HCT116 (cell line): ENCODE data around the gene FRAS1. TPM values are rescaled to one million over a fixed set of nuclear protein-coding genes. Genes with fewer than 3 reads are reported as not detected.
A peak's percentile ranks its signal among the peaks of the same experiment; 100 is the strongest.

Experiments used
- ATAC-seq: fragments of 200-7000 bp; cut with Tn5 transposase; 2 replicates; pipeline ENCODE4 v1.9.1; 2020; ENCODE audit warnings: mild to moderate bottlenecking, moderate library complexity
- BruUV-seq: library from RNA; stranded (reverse); fragments of 400-500 nt; replicated peaks from 2 replicates; lab custom pipeline; 2021; lab: Mats Ljungman, UMichigan
- CTCF ChIA-PET: fragments of 300-600 bp; sonication (Branson Sonifier 250); formaldehyde crosslinking; loops from one replicate; lab custom pipeline; 2021; ENCODE audit warnings: antibody characterized with exemption; lab: Charles Lee
- POLR2A ChIA-PET: fragments of 300-600, 350-600 bp; sonication (Branson Sonifier 250); formaldehyde crosslinking; loops from one replicate; lab custom pipeline; 2021; ENCODE audit warnings: antibody characterized with exemption; lab: Charles Lee
- RAD21 ChIA-PET, 2 experiments: fragments of 300-600 bp; sonication (Branson Sonifier 250); formaldehyde crosslinking; loops; one replicate each; lab custom pipeline; 2023; ENCODE audit warnings: low total read pairs in 2 of 2; ENCODE audit not compliant: uncharacterized antibody in 2 of 2, unreplicated experiment in 2 of 2, low non-redundant PET in 1 of 2; lab: Charles Lee
- DNase-seq: peaks from one replicate; pipeline ENCODE4 v3.0.0-alpha.2; 2010; ENCODE audit warnings: low read depth, low spot score
- H2AFZ ChIP-seq: fragments of 200-600 bp; shearing (Covaris generic), sonication (generic); 2 replicates; pipeline ENCODE4 v1.6.1; 2017; ENCODE audit warnings: low read depth, mixed run types, mixed read lengths, antibody characterized with exemption, low read length; ENCODE audit not compliant: poor library complexity, severe bottlenecking
- H3K27ac ChIP-seq: 2 replicates; pipeline ENCODE4 v1.5.1; 2012; ENCODE audit warnings: low read depth, low read length
- H3K27me3 ChIP-seq: fragments of 200-600 bp; sonication (generic); 2 replicates; pipeline ENCODE4 v1.6.1; 2016; ENCODE audit warnings: mixed run types, low read length, mixed read lengths; ENCODE audit not compliant: insufficient read depth
- H3K36me3 ChIP-seq, 2 experiments: fragments of 200-500 bp in 1 of 2; fragments of 200-600 bp in 1 of 2; sonication (Bioruptor generic) in 1 of 2; sonication (generic) in 1 of 2; 2 replicates each; pipeline versions ENCODE4 v1.5.1 to v1.6.1; 2014 to 2016; ENCODE audit warnings: low read length in 2 of 2, inconsistent platforms in 1 of 2, mixed read lengths in 1 of 2, mixed run types in 1 of 2; ENCODE audit not compliant: insufficient read depth in 2 of 2, control insufficient read depth in 1 of 2
- H3K4me1 ChIP-seq, 2 experiments: fragments of 200-600 bp in 1 of 2; sonication (generic) in 1 of 2; 2 replicates each; pipeline versions ENCODE4 v1.5.1 to v1.6.1; 2012 to 2017; ENCODE audit warnings: low read length in 2 of 2, inconsistent platforms in 1 of 2, mild to moderate bottlenecking in 1 of 2, mixed read lengths in 1 of 2, mixed run types in 1 of 2, moderate library complexity in 1 of 2; ENCODE audit not compliant: insufficient read depth in 2 of 2, control insufficient read depth in 1 of 2
- H3K4me2 ChIP-seq: fragments of 200-600 bp; sonication (generic); 2 replicates; pipeline ENCODE4 v1.6.1; 2017; ENCODE audit warnings: mixed run types, low read length, mixed read lengths
- H3K4me3 ChIP-seq, 2 experiments: fragments of 200-600 bp in 1 of 2; sonication (generic) in 1 of 2; replicated peaks in 1 of 2; 2 replicates each; pipeline ENCODE4 v1.5.1; 2011 to 2016; ENCODE audit warnings: low read length in 2 of 2, control low read depth in 1 of 2, low read depth in 1 of 2, mild to moderate bottlenecking in 1 of 2, mixed read lengths in 1 of 2, mixed run types in 1 of 2
- H3K79me2 ChIP-seq: fragments of 200-600 bp; sonication (generic); 2 replicates; pipeline ENCODE4 v1.6.1; 2017; ENCODE audit warnings: mild to moderate bottlenecking, mixed run types, low read length, moderate library complexity, mixed read lengths; ENCODE audit not compliant: insufficient read depth
- H3K9ac ChIP-seq: fragments of 200-600 bp; sonication (generic); 2 replicates; pipeline ENCODE4 v1.6.1; 2016; ENCODE audit warnings: low read length, mixed read lengths
- H3K9me2 ChIP-seq: fragments of 200-600 bp; sonication (generic), shearing (Covaris generic); 2 replicates; pipeline ENCODE4 v1.6.1; 2017; ENCODE audit warnings: mixed run types, mild to moderate bottlenecking, moderate library complexity; ENCODE audit not compliant: insufficient read depth
- H3K9me3 ChIP-seq, 2 experiments: fragments of 200-500 bp in 1 of 2; fragments of 200-600 bp in 1 of 2; sonication (Bioruptor generic) in 1 of 2; sonication (generic) in 1 of 2; 2 replicates each; pipeline ENCODE4 v1.6.1; 2014 to 2017; ENCODE audit warnings: low read length in 2 of 2, mixed read lengths in 2 of 2, inconsistent platforms in 1 of 2, low read depth in 1 of 2, mild to moderate bottlenecking in 1 of 2, mixed run types in 1 of 2, moderate library complexity in 1 of 2; ENCODE audit not compliant: control insufficient read depth in 1 of 2, insufficient read depth in 1 of 2
- H4K20me1 ChIP-seq: fragments of 200-600 bp; sonication (generic), shearing (Covaris generic); 2 replicates; pipeline ENCODE4 v1.6.1; 2017; ENCODE audit warnings: mixed run types, mild to moderate bottlenecking, moderate library complexity; ENCODE audit not compliant: insufficient read depth
- CBX3 ChIP-seq: IDR thresholded peaks from 2 replicates; pipeline ENCODE4 v1.6.1; 2012; ENCODE audit warnings: low read depth
- EGR1 ChIP-seq: IDR thresholded peaks from 2 replicates; pipeline ENCODE4 v1.6.1; 2012; ENCODE audit warnings: low read depth
- EZH2 ChIP-seq: fragments of 200-600 bp; sonication (generic); IDR thresholded peaks from 2 replicates; pipeline ENCODE4 v1.6.1; 2017; ENCODE audit warnings: antibody characterized with exemption, mixed run types
- EZH2phosphoT487 ChIP-seq: fragments of 200-600 bp; IDR thresholded peaks from 2 replicates; pipeline ENCODE4 v1.6.1; 2018; ENCODE audit warnings: antibody characterized with exemption, borderline replicate concordance
- FOSL1 ChIP-seq: IDR thresholded peaks from 2 replicates; pipeline ENCODE4 v1.6.1; 2012; ENCODE audit warnings: low read depth
- POLR2A ChIP-seq: IDR thresholded peaks from 2 replicates; pipeline ENCODE4 v1.7.0; 2011; ENCODE audit warnings: borderline replicate concordance; ENCODE audit not compliant: insufficient read depth, insufficient read length; ENCODE audit errors: extremely low read depth
- POLR2AphosphoS5 ChIP-seq: IDR thresholded peaks from 2 replicates; pipeline ENCODE4 v1.6.1; 2011; ENCODE audit warnings: mild to moderate bottlenecking, low read depth, low read length, moderate library complexity
- SP1 ChIP-seq: IDR thresholded peaks from 2 replicates; pipeline ENCODE4 v1.6.1; 2012; ENCODE audit warnings: low read depth
- YY1 ChIP-seq: IDR thresholded peaks from 2 replicates; pipeline ENCODE4 v1.6.1; 2011; ENCODE audit warnings: low read length, low read depth, moderate library complexity, mild to moderate bottlenecking; ENCODE audit not compliant: insufficient replicate concordance; ENCODE audit errors: extremely low read depth
- intact Hi-C: fragments of 100-400 bp; cut with micrococcal nuclease; formaldehyde crosslinking; loops from 2 replicates; pipeline ENCODE4 v1.10.0; 2022
- total RNA-seq: library from RNA; stranded (reverse); gene quantifications from one replicate; pipeline ENCODE4 v1.2.1, GENCODE V29; 2021; ENCODE audit not compliant: unreplicated experiment
- TF ChIP-seq, protein P1 (sequence below): IDR thresholded peaks from 2 replicates; pipeline ENCODE4 v1.6.1; 2011; ENCODE audit warnings: mild to moderate bottlenecking, low read length, moderate library complexity; ENCODE audit not compliant: insufficient replicate concordance; ENCODE audit errors: extremely low read depth
- TF ChIP-seq, protein P2 (sequence below): IDR thresholded peaks from 2 replicates; pipeline ENCODE4 v1.6.1; 2012
- TF ChIP-seq, protein P3 (sequence below): IDR thresholded peaks from 2 replicates; pipeline ENCODE4 v1.6.1; 2012; ENCODE audit warnings: low read depth

The FRAS1 gene
- total RNA-seq, 1 experiment from 2014 or later = 33.5 TPM

DNA sequence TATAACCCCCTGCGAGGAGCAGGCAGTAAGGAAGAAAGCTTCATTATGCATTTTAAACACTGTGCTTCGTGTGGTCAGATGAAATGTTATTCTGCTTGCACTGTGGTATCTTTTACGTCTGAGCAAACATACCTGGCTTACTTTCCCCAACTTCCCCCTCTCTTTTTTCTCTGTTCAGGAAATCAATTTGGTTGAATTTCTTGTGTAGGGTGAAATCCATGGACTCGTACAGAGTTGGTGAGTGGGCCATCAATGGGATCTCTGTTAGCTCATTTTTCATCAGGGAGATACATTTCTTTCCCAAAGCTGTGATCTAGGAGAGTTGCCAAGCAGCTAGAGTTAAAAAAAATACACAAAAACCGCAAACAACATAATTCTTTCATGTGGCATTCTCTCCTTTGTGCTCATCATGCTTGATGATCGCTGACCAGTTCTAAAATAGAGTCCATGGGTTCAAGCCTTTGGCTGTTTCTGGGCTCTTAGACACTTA lies 98.5 kb downstream of the FRAS1 start:
- H3K27ac ChIP-seq = no peak overlapping the region
- CTCF ChIA-PET = no interaction called here

More for the DNA sequence above, 98.5 kb downstream of the FRAS1 start:
- no peaks in the 10 kb centered on the region for H3K27me3 ChIP-seq
- H3K79me2 ChIP-seq = peaks cover 9% of the 10 kb centered on the region; the same call in 1 of the 2 replicates
- no peaks in the 10 kb centered on the region for H3K9me3 ChIP-seq
- intact Hi-C loops = no loop called here
- BruUV-seq = no TSS peak
- H2AFZ ChIP-seq = no peak overlapping the region
- no peak overlapping the region for H3K9ac ChIP-seq
- ChIA-PET RAD21 (no interaction called here), POLR2A (no interaction called here)
- H3K9me2 ChIP-seq = no peaks in the 10 kb centered on the region
- no peaks in the 10 kb centered on the region for H3K4me1 ChIP-seq
- DNase-seq (peak; percentile 7), ATAC-seq (peak; percentile 67)
- H3K4me2 ChIP-seq = no peak overlapping the region
- no peaks in the 10 kb centered on the region for H3K36me3 ChIP-seq
- H3K4me3 ChIP-seq = no peak overlapping the region
- H4K20me1 ChIP-seq = no peaks in the 10 kb centered on the region
- TF ChIP-seq EZH2phosphoT487 (no peak), CBX3 (no peak), EGR1 (no peak), POLR2A (no peak), FOSL1 (no peak), SP1 (no peak), EZH2 (no peak), POLR2AphosphoS5 (no peak), YY1 (no peak)
- TF ChIP-seq, protein P1, sequence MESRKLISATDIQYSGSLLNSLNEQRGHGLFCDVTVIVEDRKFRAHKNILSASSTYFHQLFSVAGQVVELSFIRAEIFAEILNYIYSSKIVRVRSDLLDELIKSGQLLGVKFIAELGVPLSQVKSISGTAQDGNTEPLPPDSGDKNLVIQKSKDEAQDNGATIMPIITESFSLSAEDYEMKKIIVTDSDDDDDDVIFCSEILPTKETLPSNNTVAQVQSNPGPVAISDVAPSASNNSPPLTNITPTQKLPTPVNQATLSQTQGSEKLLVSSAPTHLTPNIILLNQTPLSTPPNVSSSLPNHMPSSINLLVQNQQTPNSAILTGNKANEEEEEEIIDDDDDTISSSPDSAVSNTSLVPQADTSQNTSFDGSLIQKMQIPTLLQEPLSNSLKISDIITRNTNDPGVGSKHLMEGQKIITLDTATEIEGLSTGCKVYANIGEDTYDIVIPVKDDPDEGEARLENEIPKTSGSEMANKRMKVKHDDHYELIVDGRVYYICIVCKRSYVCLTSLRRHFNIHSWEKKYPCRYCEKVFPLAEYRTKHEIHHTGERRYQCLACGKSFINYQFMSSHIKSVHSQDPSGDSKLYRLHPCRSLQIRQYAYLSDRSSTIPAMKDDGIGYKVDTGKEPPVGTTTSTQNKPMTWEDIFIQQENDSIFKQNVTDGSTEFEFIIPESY = no peak
- TF ChIP-seq, protein P2, sequence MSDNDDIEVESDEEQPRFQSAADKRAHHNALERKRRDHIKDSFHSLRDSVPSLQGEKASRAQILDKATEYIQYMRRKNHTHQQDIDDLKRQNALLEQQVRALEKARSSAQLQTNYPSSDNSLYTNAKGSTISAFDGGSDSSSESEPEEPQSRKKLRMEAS = no peak
- TF ChIP-seq, protein P3, sequence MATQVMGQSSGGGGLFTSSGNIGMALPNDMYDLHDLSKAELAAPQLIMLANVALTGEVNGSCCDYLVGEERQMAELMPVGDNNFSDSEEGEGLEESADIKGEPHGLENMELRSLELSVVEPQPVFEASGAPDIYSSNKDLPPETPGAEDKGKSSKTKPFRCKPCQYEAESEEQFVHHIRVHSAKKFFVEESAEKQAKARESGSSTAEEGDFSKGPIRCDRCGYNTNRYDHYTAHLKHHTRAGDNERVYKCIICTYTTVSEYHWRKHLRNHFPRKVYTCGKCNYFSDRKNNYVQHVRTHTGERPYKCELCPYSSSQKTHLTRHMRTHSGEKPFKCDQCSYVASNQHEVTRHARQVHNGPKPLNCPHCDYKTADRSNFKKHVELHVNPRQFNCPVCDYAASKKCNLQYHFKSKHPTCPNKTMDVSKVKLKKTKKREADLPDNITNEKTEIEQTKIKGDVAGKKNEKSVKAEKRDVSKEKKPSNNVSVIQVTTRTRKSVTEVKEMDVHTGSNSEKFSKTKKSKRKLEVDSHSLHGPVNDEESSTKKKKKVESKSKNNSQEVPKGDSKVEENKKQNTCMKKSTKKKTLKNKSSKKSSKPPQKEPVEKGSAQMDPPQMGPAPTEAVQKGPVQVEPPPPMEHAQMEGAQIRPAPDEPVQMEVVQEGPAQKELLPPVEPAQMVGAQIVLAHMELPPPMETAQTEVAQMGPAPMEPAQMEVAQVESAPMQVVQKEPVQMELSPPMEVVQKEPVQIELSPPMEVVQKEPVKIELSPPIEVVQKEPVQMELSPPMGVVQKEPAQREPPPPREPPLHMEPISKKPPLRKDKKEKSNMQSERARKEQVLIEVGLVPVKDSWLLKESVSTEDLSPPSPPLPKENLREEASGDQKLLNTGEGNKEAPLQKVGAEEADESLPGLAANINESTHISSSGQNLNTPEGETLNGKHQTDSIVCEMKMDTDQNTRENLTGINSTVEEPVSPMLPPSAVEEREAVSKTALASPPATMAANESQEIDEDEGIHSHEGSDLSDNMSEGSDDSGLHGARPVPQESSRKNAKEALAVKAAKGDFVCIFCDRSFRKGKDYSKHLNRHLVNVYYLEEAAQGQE = no peak
